Caco-2 (cell line): ENCODE results near the gene PLCB4. TPM values are rescaled to one million over a fixed set of nuclear protein-coding genes. Genes with fewer than 3 reads are reported as not detected.

Source experiments
- BruUV-seq: library from RNA; stranded (reverse); fragments of 400-500 nt; replicated peaks from 2 replicates; lab custom pipeline; 2021; lab: Mats Ljungman, UMichigan
- CTCF ChIA-PET: fragments of 300-600 bp; sonication (Branson Sonifier 250); formaldehyde crosslinking; loops from one replicate; lab custom pipeline; 2022; ENCODE audit warnings: antibody characterized with exemption; lab: Charles Lee
- POLR2A ChIA-PET: fragments of 300-600 bp; sonication (Branson Sonifier 250); formaldehyde crosslinking; loops from one replicate; lab custom pipeline; 2022; ENCODE audit warnings: antibody characterized with exemption; lab: Charles Lee
- DNase-seq, 2 experiments: peaks; one replicate each; pipeline versions ENCODE4 v3.0.0 to v3.0.0-alpha.2; 2020 to 2022
- H3K27me3 ChIP-seq: replicated peaks from 2 replicates; pipeline ENCODE4 v1.6.0; 2011; ENCODE audit warnings: low read length; ENCODE audit not compliant: control insufficient read depth, insufficient read depth
- H3K36me3 ChIP-seq: 2 replicates; pipeline ENCODE4 v1.5.1; 2011; ENCODE audit warnings: low read length; ENCODE audit not compliant: control insufficient read depth, insufficient read depth
- H3K4me1 ChIP-seq: fragments of 250-450 bp; sonication (Bioruptor Pico); 2 replicates; pipeline ENCODE4 v1.5.1; 2020; ENCODE audit warnings: mild to moderate bottlenecking
- H3K4me3 ChIP-seq: 2 replicates; pipeline ENCODE4 v1.5.1; 2011; ENCODE audit warnings: low read depth, mild to moderate bottlenecking, control low read depth, low read length
- H3K9me3 ChIP-seq: fragments of 250-450 bp; sonication (Bioruptor Pico); 2 replicates; pipeline ENCODE4 v1.5.1; 2020; ENCODE audit warnings: mild to moderate bottlenecking, moderate library complexity
- H3K27ac Mint-ChIP-seq: one replicate; pipeline ENCODE4 v1.8.0; 2022; ENCODE audit warnings: mixed read lengths; ENCODE audit not compliant: unreplicated experiment
- H3K27me3 Mint-ChIP-seq: one replicate; pipeline ENCODE4 v1.8.0; 2022; ENCODE audit warnings: mixed read lengths; ENCODE audit not compliant: insufficient read depth, unreplicated experiment
- H3K36me3 Mint-ChIP-seq: one replicate; pipeline ENCODE4 v1.8.0; 2022; ENCODE audit warnings: mild to moderate bottlenecking, mixed read lengths; ENCODE audit not compliant: insufficient read depth, unreplicated experiment
- H3K4me1 Mint-ChIP-seq: one replicate; pipeline ENCODE4 v1.8.0; 2022; ENCODE audit warnings: low read depth, mixed read lengths; ENCODE audit not compliant: unreplicated experiment
- H3K4me3 Mint-ChIP-seq: one replicate; pipeline ENCODE4 v1.8.0; 2022; ENCODE audit warnings: mild to moderate bottlenecking, moderate library complexity, mixed read lengths; ENCODE audit not compliant: unreplicated experiment
- H3K9me3 Mint-ChIP-seq: one replicate; pipeline ENCODE4 v1.8.0; 2022; ENCODE audit warnings: mixed read lengths; ENCODE audit not compliant: unreplicated experiment
- intact Hi-C: fragments of 100-400 bp; cut with micrococcal nuclease; formaldehyde crosslinking; loops from one replicate; pipeline ENCODE4 v1.10.0; 2022; ENCODE audit not compliant: unreplicated experiment
- total RNA-seq: library from RNA; stranded (reverse); gene quantifications from 2 replicates; pipeline ENCODE4 v1.2.3, GENCODE V29; 2022
- TF ChIP-seq, protein P1 (sequence below), 2 experiments: fragments of 200-600 bp in 1 of 2; IDR thresholded peaks; 1 replicate in 1 of 2; 2 replicates in 1 of 2; pipeline versions ENCODE4 v1.5.1 to v1.8.0; 2011 to 2022; ENCODE audit warnings: antibody characterized with exemption in 1 of 2, control low read depth in 1 of 2, inconsistent platforms in 1 of 2, low read depth in 1 of 2, low read length in 1 of 2, mild to moderate bottlenecking in 1 of 2, moderate library complexity in 1 of 2; ENCODE audit not compliant: insufficient read depth in 1 of 2, severe bottlenecking in 1 of 2, unreplicated experiment in 1 of 2

PLCB4 gene
- total RNA-seq, 1 experiment from 2014 or later = 3.0 TPM

DNA sequence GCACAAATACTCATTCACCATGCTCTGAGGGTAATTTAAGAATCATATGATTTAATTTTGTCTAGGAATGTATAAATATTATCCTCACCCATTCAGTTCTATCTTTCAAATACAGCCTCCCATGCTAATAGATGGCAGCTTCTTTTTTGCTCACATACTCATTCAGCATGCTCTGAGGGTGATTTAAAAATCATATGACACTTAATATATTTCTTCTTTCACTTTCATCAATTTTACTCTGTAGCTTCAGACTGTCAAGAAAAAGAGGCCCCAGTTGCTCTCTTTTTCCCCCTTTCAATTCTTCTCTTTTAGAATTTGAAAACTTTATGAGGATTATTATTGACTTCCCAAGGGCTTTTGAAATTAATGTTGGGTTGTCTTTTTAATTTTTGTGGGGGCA, 283.9 kb downstream of the PLCB4 start:
- no peaks in the 10 kb centered on the region for H3K9me3 ChIP-seq
- no peak for DNase-seq
- Mint-ChIP-seq H3K9me3 (no peaks in the 10 kb centered on the region), H3K36me3 (no peaks in the 10 kb centered on the region), H3K27me3 (no peaks in the 10 kb centered on the region), H3K27ac (no peak overlapping the region), H3K4me1 (no peaks in the 10 kb centered on the region), H3K4me3 (no peak overlapping the region)
- peaks cover 10% of the 10 kb centered on the region for H3K4me1 ChIP-seq
- no peaks in the 10 kb centered on the region for H3K36me3 ChIP-seq
- POLR2A ChIA-PET = no interaction called here
- no TSS peak for BruUV-seq
- H3K27me3 ChIP-seq = no peaks in the 10 kb centered on the region
- CTCF ChIA-PET = interaction anchor here (0.6 kb wide), 1 partner anchor 8 kb away, joined by 3 read pairs; no protein-coding TSS in a partner anchor
- intact Hi-C loops = no loop called here
- H3K4me3 ChIP-seq = no peak overlapping the region
- TF ChIP-seq, protein P1, sequence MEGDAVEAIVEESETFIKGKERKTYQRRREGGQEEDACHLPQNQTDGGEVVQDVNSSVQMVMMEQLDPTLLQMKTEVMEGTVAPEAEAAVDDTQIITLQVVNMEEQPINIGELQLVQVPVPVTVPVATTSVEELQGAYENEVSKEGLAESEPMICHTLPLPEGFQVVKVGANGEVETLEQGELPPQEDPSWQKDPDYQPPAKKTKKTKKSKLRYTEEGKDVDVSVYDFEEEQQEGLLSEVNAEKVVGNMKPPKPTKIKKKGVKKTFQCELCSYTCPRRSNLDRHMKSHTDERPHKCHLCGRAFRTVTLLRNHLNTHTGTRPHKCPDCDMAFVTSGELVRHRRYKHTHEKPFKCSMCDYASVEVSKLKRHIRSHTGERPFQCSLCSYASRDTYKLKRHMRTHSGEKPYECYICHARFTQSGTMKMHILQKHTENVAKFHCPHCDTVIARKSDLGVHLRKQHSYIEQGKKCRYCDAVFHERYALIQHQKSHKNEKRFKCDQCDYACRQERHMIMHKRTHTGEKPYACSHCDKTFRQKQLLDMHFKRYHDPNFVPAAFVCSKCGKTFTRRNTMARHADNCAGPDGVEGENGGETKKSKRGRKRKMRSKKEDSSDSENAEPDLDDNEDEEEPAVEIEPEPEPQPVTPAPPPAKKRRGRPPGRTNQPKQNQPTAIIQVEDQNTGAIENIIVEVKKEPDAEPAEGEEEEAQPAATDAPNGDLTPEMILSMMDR (IDR thresholded peaks at IDR 0.05; ENCODE audit: insufficient read depth in 1 of 2, low read depth in 1 of 2, low read length in 1 of 2, severe bottlenecking in 1 of 2, unreplicated experiment in 1 of 2) = no peak

DNA sequence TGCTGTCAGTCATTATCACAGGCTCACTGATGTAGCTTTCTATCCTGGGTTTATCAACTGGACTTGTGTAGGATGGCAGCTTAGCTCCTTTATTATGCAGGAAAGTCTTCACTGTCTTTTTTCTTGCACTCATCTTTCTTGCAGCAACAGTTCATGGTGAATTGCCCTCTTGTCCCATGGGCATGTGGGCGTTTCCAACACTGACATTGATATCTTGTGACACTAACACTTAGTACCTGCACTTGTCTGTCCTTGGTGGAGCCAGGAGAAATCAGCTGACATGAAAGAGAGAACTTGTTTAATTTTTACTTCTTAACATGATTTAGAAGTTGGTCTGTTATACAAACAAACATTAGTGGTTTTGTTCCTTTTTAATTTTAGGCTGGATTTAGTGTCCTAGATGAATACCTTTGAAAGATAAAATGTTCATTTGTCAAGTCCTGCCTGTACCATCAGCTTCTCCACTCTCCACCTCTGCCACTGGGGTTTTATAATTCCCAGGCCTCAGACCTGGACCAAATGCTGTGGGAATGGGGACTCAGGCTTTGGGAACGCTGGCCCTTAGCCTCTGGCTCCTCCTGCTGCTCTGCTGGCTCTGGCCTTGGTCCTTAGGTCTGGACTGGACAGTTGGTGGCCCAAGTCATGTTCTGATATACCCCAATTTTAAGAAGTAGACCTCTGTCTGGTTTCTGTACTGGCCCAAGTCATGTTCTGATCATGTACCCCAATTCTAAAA, 284.5 kb downstream of the PLCB4 start:
- H3K27ac Mint-ChIP-seq = no peak overlapping the region
- BruUV-seq = no TSS peak
- ChIA-PET CTCF (interaction anchor here (0.6 kb wide), 1 partner anchor 8 kb away, joined by 3 read pairs; no protein-coding TSS in a partner anchor), POLR2A (no interaction called here)
- no peaks in the 10 kb centered on the region for H3K27me3 Mint-ChIP-seq
- TF ChIP-seq, protein P1 (IDR thresholded peaks at IDR 0.05; ENCODE audit: insufficient read depth in 1 of 2, low read depth in 1 of 2, low read length in 1 of 2, severe bottlenecking in 1 of 2, unreplicated experiment in 1 of 2) = no peak
- intact Hi-C loops = no loop called here
- H3K4me3 Mint-ChIP-seq = no peak overlapping the region
- H3K9me3 Mint-ChIP-seq = no peaks in the 10 kb centered on the region
- Histone ChIP-seq H3K36me3 (no peaks in the 10 kb centered on the region), H3K27me3 (no peaks in the 10 kb centered on the region), H3K4me3 (no peak overlapping the region), H3K9me3 (no peaks in the 10 kb centered on the region), H3K4me1 (peaks cover 4% of the 10 kb centered on the region)
- no peaks in the 10 kb centered on the region for H3K4me1 Mint-ChIP-seq
- DNase-seq = no peak
- no peaks in the 10 kb centered on the region for H3K36me3 Mint-ChIP-seq

DNA sequence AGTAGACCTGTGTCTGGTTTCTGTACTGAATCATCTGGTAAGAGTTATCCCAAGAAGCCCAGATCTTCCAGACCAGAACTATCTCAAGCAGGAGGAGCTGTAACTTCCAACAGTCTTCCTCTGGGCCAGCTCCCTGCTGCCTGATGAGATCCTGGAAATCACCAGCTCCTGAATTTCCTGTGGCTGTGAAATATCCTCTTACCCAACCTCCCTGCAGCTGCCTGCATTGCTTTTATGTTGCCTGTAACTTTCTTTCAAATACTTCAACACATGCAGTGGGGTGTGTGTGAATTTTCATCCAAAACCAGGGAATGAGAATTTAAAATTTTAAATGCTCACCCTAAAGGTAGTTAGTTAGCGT, 285.0 kb downstream of the PLCB4 start:
- BruUV-seq = no TSS peak
- H3K4me1 ChIP-seq = no peaks in the 10 kb centered on the region
- CTCF ChIA-PET = no interaction called here
- no peaks in the 10 kb centered on the region for H3K27me3 ChIP-seq
- intact Hi-C loops = no loop called here
- Mint-ChIP-seq H3K27ac (no peak overlapping the region), H3K4me1 (no peaks in the 10 kb centered on the region), H3K4me3 (no peak overlapping the region), H3K27me3 (no peaks in the 10 kb centered on the region), H3K9me3 (no peaks in the 10 kb centered on the region), H3K36me3 (no peaks in the 10 kb centered on the region)
- TF ChIP-seq, protein P1 (IDR thresholded peaks at IDR 0.05; ENCODE audit: insufficient read depth in 1 of 2, low read depth in 1 of 2, low read length in 1 of 2, severe bottlenecking in 1 of 2, unreplicated experiment in 1 of 2) = no peak
- no peak for DNase-seq
- H3K36me3 ChIP-seq = no peaks in the 10 kb centered on the region
- no peak overlapping the region for H3K4me3 ChIP-seq
- POLR2A ChIA-PET = no interaction called here
- H3K9me3 ChIP-seq = no peaks in the 10 kb centered on the region
